IPS DF 6.9 (cell line): Measurements from ENCODE around the gene GID4.

ENCODE experiments used
- DNase-seq: peaks from one replicate; pipeline ENCODE4 v3.0.0-alpha.2; 2013; ENCODE audit warnings: low read depth, low spot score
- H3K27ac ChIP-seq: one replicate; pipeline ENCODE4 v1.5.1; 2013; ENCODE audit warnings: low read length, control low read depth
- H3K27me3 ChIP-seq: 2 replicates; pipeline ENCODE4 v1.6.1; 2013; ENCODE audit warnings: mild to moderate bottlenecking, low read length; ENCODE audit not compliant: control insufficient read depth, insufficient read depth
- H3K36me3 ChIP-seq: 2 replicates; pipeline ENCODE4 v1.6.1; 2013; ENCODE audit warnings: low read length; ENCODE audit not compliant: control insufficient read depth, insufficient read depth
- H3K4me1 ChIP-seq: 2 replicates; pipeline ENCODE4 v1.6.1; 2013; ENCODE audit warnings: low read length; ENCODE audit not compliant: control insufficient read depth, insufficient read depth
- H3K4me3 ChIP-seq: 2 replicates; pipeline ENCODE4 v1.5.1; 2013; ENCODE audit warnings: mild to moderate bottlenecking, low read length
- H3K9me3 ChIP-seq: 2 replicates; pipeline ENCODE4 v1.6.1; 2013; ENCODE audit warnings: low read length, inconsistent platforms; ENCODE audit not compliant: control insufficient read depth, insufficient read depth
- WGBS: extraction: QIAGEN DNeasy Blood & Tissue Kit; methylation state at CpG from one replicate; pipeline ENCODE4 v1.1.7; 2013; ENCODE audit warnings: mixed read lengths, missing lambda C conversion rate; ENCODE audit not compliant: insufficient read length, insufficient coverage; 5-methylcytosine and 5-hydroxymethylcytosine counted together

Gene GID4

GRCh38 chr17:18028952-18029540, 10.2 kb upstream of the GID4 start:
- no CpG with 5 or more reads among the region's 8 CpGs for WGBS
- no peaks in the 10 kb centered on the region for H3K4me1 ChIP-seq
- no peaks in the 10 kb centered on the region for H3K27me3 ChIP-seq
- H3K9me3 ChIP-seq: no peaks in the 10 kb centered on the region
- no peak overlapping the region for H3K4me3 ChIP-seq
- no peaks in the 10 kb centered on the region for H3K36me3 ChIP-seq
- DNase-seq: no peak
- H3K27ac ChIP-seq: no peak overlapping the region

DNA sequence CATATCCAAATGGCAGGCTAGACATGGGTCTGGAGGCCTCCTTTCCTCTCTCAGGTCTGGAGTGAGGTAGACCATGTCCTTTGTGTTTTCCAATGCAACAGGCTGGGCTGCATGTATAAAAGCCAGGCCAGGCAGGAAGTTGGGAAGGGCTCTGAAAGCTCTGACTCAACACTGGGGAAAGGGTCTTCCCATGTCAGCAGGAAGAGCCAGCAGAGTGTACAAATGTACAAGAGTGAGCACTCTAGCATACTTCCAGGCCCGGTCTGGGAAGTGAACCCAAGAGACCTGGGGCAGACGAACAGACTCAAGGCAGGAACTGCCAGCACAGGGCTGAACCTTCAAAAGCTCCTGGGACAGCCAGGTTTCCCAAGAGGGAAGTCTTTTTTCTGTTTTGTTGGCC, 7.3 kb upstream of the GID4 start:
- Histone ChIP-seq H3K36me3 (no peaks in the 10 kb centered on the region), H3K27me3 (no peaks in the 10 kb centered on the region), H3K9me3 (no peaks in the 10 kb centered on the region), H3K4me3 (no peak overlapping the region), H3K4me1 (no peaks in the 10 kb centered on the region), H3K27ac (no peak overlapping the region)
- DNase-seq: no peak
- no CpG with 5 or more reads among the region's 2 CpGs for WGBS

GRCh38 chr17:18033442-18034099, 5.6 kb upstream of the GID4 start:
- WGBS: no CpG with 5 or more reads among the region's 5 CpGs
- H3K27ac ChIP-seq: no peak overlapping the region
- no peaks in the 10 kb centered on the region for H3K36me3 ChIP-seq
- peak; percentile 52 for DNase-seq
- H3K9me3 ChIP-seq: no peaks in the 10 kb centered on the region
- H3K4me3 ChIP-seq: no peak overlapping the region
- no peaks in the 10 kb centered on the region for H3K4me1 ChIP-seq
- H3K27me3 ChIP-seq: no peaks in the 10 kb centered on the region

DNA sequence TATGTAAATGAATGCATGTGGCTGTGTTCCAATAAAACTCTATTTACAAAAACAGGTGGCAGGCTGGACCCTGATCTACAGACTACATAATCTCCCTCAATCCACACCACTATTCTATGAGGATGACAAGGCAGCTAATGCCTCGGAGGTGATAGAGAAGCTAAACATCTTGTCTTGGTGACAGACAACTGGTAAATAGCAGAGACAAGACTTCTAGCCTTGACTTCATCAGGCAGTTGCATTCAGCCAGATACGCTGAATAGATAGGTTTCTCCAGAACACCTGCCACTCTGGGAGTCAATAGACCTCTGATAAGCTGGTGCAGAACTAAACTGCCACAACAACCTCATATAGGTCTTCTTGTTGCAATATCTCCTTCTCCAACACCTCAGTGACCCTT, 3.5 kb upstream of the GID4 start:
- H3K36me3 ChIP-seq: no peaks in the 10 kb centered on the region; the same call in 1 of the 2 replicates
- H3K4me3 ChIP-seq: no peak overlapping the region
- no peak for DNase-seq
- H3K27me3 ChIP-seq: no peaks in the 10 kb centered on the region
- no peak overlapping the region for H3K27ac ChIP-seq
- H3K4me1 ChIP-seq: peaks cover 2% of the 10 kb centered on the region; the same call in 1 of the 2 replicates
- H3K9me3 ChIP-seq: no peaks in the 10 kb centered on the region
- WGBS: no CpG with 5 or more reads among the region's 2 CpGs

GRCh38 chr17:18037486-18037885, 1.7 kb upstream of the GID4 start:
- no CpG with 5 or more reads among the region's 6 CpGs for WGBS
- Histone ChIP-seq H3K4me3 (no peak overlapping the region), H3K36me3 (no peaks in the 10 kb centered on the region; the same call in 1 of the 2 replicates), H3K9me3 (no peaks in the 10 kb centered on the region), H3K27me3 (no peaks in the 10 kb centered on the region), H3K4me1 (peaks cover 2% of the 10 kb centered on the region; the same call in 1 of the 2 replicates), H3K27ac (no peak overlapping the region)
- DNase-seq: no peak

- DNase-seq: no peak
- H3K36me3 ChIP-seq: no peaks in the 10 kb centered on the region; the same call in 1 of the 2 replicates
- WGBS: no CpG with 5 or more reads among the region's 13 CpGs
- H3K9me3 ChIP-seq: no peaks in the 10 kb centered on the region
- no peaks in the 10 kb centered on the region for H3K27me3 ChIP-seq
- H3K27ac ChIP-seq: no peak overlapping the region
- peak overlapping the region; percentile 79 for H3K4me3 ChIP-seq
- H3K4me1 ChIP-seq: peaks cover 2% of the 10 kb centered on the region; the same call in 1 of the 2 replicates
These were observed 908 bp upstream of the GID4 start for GRCh38 chr17:18038149-18038850.

DNA sequence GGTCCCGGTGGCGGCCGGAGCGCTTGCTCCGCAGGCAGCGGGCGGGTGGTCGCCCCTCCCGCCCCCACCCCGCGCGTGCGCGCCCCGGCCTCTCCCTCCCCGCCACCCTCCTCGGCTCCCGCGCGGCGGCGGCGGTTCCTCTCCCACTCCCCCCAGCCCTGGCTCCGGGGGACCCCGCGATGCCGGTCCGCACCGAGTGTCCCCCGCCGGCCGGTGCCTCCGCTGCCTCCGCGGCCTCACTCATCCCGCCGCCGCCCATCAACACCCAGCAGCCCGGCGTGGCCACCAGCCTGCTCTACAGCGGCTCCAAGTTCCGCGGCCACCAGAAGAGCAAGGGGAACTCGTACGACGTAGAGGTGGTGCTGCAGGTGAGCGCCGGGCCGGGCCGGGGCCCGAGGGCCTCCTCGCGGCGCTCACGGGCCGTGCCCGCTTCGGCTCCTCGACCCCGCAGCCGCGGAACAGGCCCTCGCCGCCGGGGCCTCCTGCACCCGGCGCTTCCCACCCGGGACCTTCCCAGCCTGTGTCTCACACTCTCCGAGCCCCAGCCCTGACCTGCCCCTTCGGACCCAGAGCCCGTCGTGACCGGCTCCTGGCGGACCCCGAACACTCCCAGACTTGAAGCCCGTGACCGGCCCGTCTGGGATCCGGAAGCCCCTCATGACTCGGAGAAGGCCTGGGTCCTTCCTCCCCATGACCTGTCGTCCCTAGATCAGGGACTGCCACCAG, 490 bp downstream of the GID4 start:
- Histone ChIP-seq H3K4me1 (peaks cover 2% of the 10 kb centered on the region; the same call in 1 of the 2 replicates), H3K27me3 (no peaks in the 10 kb centered on the region), H3K36me3 (no peaks in the 10 kb centered on the region; the same call in 1 of the 2 replicates), H3K9me3 (no peaks in the 10 kb centered on the region), H3K4me3 (peak overlapping the region; percentile 85), H3K27ac (no peak overlapping the region)
- no peak for DNase-seq
- no CpG with 5 or more reads among the region's 81 CpGs for WGBS

DNA sequence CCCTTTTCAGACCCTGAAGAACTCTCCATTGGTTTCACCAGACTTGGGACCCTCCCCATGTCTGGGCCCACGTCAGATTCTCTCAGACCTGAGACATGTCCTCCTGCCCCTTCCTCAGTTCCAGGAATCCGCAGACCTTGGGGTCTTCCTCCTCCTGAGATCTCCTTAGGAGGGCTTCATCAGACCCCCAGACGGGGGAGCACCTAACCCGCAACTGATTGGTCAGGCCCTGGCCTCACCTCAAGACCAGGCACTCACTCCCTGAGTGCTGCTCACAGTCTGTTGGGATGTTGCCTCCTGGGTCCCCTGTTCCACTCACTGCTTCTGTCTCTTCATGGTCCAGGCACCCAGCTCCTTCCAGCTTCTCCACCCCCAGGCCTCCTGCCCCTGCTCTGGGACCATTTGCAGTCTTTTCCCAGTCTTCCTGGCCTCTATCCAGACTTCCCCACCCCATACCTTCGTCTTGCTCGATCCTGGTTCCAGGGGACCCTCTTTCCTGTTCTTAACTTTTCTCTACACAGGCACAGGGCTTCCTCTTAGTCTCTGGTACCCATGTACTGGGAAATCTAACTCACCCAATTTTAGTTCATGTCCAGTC, 1.2 kb downstream of the GID4 start:
- Histone ChIP-seq H3K27ac (no peak overlapping the region), H3K4me1 (peaks cover 2% of the 10 kb centered on the region; the same call in 1 of the 2 replicates), H3K4me3 (peak overlapping the region; percentile 85; the same call in 1 of the 2 replicates), H3K36me3 (no peaks in the 10 kb centered on the region; the same call in 1 of the 2 replicates), H3K9me3 (no peaks in the 10 kb centered on the region), H3K27me3 (no peaks in the 10 kb centered on the region)
- no peak for DNase-seq
- WGBS: no CpG with 5 or more reads among the region's 6 CpGs

GRCh38 chr17:18041776-18042175, 2.6 kb downstream of the GID4 start:
- Histone ChIP-seq H3K4me3 (no peak overlapping the region), H3K36me3 (no peaks in the 10 kb centered on the region; the same call in 1 of the 2 replicates), H3K27ac (no peak overlapping the region), H3K27me3 (no peaks in the 10 kb centered on the region), H3K4me1 (peaks cover 2% of the 10 kb centered on the region; the same call in 1 of the 2 replicates), H3K9me3 (no peaks in the 10 kb centered on the region)
- no peak for DNase-seq
- no CpG with 5 or more reads among the region's 1 CpG for WGBS

DNA sequence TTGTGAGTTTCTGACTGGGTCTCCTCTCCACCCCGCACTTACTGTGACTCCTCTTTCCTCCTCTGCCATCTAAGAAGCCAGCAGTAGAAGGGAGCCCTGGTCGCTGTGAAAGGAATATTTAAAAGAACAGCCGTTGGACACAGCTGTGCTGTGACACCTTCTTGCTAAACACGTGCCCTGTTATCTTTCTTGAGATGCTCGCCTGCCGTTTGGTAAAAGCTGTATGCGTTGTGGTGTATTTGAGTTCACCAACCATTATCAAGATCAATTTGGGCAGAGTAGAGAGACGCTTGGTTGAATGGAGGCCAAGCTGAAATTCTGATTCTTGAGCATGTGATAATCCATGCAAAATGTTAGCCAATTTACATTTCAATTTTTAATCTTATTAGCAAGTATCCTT, 3.8 kb downstream of the GID4 start:
- no CpG with 5 or more reads among the region's 8 CpGs for WGBS
- DNase-seq: no peak
- no peak overlapping the region for H3K4me3 ChIP-seq
- H3K36me3 ChIP-seq: no peaks in the 10 kb centered on the region; the same call in 1 of the 2 replicates
- no peak overlapping the region for H3K27ac ChIP-seq
- H3K27me3 ChIP-seq: no peaks in the 10 kb centered on the region
- H3K4me1 ChIP-seq: peaks cover 2% of the 10 kb centered on the region; the same call in 1 of the 2 replicates
- no peaks in the 10 kb centered on the region for H3K9me3 ChIP-seq
